Mesenteric fat pad (tissue), 1 donor: Measurements from ENCODE around the gene SETDB1. TPM values are rescaled to one million over a fixed set of nuclear protein-coding genes. Genes with fewer than 3 reads are reported as not detected.
A peak's percentile ranks its signal among the peaks of the same experiment; 100 is the strongest.
"Not testable (repeated sequence)": the region's sequence is repeated elsewhere in the genome, so short reads cannot be mapped to it uniquely, and the experiment has no call there.

Source experiments
- DNase-seq: peaks from one replicate; pipeline ENCODE4 v3.0.0-alpha.2; 2020; ENCODE audit warnings: low spot score
- total RNA-seq: library from RNA; stranded (reverse); fragmentation: NEBNext Ultra II Directional; extraction: Animal tissue kit (Norgen Biotek cat#: 25700); gene quantifications from one replicate; pipeline ENCODE4 v1.2.1, GENCODE V29; 2021
- donor health status: DM: yes; HTN: yes; CAD: no.

The SETDB1 gene
- total RNA-seq, 1 donor from 2014 or later, result 32.3 TPM

DNA sequence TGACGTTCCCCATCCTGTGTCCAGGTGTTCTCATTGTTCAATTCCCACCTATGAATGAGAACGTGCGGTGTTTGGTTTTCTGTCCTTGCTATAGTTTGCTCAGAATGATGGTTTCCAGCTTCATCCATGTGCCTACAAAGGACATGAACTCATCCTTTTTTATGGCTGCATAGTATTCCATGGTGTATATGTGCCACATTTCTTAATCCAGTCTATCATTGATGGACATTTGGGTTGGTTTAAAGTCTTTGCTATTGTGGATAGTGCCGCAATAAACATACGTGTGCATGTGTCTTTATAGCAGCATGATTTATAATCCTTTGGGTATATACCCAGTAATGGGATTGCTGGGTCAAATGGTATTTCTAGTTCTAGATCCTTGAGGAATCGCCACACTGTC lies 2.6 kb downstream of the SETDB1 start:
- DNase-seq, result not testable (repeated sequence)

DNA sequence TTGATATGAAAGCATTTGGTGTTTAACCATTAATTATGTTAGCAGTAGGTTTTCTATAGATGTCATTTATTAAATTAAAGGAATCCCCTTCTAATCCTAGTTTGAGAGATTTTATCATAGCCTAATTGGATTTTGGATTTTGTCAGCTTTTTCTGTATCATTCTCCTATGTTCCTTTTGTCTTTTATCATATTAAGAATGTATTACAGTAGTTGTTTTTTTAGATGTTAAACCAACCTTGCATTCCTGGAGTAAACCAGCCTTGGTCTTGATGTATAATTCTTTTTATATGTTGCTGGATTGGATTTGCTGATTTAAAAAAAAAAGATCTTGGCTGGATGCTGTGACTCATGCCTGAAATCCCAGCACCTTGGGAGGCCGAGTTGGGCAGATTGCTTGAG lies 5.6 kb downstream of the SETDB1 start:
- DNase-seq, result no peak

DNA sequence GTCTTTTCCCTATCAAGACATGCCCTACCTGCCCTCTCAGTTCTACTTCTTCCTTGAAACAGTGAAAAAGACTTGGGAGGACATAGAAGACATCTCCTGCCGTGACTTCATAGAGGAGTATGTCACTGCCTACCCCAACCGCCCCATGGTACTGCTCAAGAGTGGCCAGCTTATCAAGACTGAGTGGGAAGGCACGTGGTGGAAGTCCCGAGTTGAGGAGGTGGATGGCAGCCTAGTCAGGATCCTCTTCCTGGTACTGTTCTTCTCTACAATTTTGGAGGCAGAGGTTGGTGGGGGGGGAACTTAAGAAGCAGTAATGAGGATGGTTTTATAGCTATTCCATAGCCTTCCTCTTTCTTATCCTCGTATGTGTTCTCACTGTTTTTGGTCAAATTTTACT lies 18.7 kb downstream of the SETDB1 start:
- no peak for DNase-seq

DNA sequence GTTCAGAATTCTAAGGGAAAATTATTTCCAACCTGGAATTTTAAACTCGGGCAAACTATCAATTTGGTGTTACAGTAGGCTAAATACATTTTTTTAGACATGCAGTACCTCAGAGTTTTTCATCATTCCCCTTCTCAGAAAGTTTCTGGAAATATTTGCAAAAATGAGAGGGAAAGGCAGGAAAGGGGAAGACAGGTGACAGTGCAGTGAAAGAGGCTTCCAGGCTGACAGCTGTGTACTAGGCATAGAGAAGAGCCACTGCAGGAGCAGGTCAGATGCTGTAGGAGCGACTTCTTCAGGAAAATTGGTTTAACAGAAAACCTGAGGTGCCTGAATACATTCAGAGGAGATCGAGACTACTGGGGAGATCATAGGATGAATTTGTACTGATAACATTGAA lies 28.5 kb downstream of the SETDB1 start:
- DNase-seq, result no peak

DNA sequence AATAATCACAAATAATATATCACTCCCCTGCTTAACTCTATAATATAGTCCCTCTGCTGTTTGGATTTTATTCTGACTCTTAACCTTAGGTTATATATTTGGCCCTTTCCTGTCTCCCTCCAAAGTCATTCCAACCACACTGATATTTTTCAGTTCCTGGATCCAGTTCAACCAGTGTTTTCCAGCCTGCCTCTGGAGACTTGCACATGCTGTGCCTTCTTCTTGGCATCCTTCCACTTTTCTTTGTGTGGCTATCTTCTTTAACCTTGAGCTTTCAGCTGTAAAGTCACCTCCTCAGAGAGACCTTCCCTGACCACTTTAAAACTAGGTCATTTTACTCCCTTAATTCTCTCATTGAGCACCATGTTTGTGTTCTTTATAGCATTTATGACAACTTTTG lies 29.1 kb downstream of the SETDB1 start:
- no peak for DNase-seq

DNA sequence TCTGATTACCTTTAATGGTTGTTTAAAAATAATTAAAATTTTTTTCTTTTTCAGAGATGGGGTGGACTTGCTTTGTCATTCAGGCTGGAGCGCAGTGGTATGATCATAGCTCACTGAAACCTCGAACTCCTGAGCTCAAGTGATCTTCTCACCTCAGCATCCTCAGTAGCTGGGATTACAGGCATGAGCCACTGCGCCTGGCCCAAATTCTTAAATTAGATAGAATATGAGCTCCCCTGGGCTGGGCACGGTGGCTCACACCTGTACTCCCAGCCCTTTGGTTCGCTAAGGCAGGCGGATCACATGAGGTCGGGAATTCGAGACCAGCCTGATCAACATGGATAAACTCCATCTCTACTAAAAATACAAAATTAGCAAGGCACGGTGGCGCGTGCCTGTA lies 31.5 kb downstream of the SETDB1 start:
- peak; percentile 69 for DNase-seq

DNA sequence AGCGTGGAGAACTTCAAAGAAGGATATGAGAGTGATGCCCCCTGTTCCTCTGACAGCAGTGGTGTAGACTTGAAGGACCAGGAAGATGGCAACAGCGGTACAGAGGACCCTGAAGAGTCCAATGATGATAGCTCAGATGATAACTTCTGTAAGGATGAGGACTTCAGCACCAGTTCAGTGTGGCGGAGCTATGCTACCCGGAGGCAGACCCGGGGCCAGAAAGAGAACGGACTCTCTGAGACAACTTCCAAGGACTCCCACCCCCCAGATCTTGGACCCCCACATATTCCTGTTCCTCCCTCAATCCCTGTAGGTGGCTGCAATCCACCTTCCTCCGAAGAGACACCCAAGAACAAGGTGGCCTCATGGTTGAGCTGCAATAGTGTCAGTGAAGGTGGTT lies 34.5 kb downstream of the SETDB1 start:
- DNase-seq, result peak; percentile 2

DNA sequence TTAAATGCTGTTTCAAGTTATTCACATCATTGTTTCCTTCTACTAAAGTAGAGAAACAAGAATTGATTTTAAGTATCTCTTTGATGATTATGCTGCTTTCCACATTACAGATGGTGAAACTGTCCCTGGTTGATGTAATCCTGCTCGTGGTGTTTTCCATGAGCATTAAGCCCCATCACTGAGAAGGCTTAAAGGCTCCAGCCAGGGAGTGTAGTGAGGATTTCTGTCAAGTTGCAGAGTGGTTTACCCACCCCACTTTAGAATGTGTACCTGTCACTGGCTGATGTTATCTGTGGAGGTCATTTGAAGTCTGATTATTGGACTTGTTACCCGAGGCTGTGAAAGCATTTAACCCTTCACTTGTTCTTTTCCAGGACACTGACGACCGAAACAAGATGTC lies 35.6 kb downstream of the SETDB1 start:
- DNase-seq, result no peak

DNA sequence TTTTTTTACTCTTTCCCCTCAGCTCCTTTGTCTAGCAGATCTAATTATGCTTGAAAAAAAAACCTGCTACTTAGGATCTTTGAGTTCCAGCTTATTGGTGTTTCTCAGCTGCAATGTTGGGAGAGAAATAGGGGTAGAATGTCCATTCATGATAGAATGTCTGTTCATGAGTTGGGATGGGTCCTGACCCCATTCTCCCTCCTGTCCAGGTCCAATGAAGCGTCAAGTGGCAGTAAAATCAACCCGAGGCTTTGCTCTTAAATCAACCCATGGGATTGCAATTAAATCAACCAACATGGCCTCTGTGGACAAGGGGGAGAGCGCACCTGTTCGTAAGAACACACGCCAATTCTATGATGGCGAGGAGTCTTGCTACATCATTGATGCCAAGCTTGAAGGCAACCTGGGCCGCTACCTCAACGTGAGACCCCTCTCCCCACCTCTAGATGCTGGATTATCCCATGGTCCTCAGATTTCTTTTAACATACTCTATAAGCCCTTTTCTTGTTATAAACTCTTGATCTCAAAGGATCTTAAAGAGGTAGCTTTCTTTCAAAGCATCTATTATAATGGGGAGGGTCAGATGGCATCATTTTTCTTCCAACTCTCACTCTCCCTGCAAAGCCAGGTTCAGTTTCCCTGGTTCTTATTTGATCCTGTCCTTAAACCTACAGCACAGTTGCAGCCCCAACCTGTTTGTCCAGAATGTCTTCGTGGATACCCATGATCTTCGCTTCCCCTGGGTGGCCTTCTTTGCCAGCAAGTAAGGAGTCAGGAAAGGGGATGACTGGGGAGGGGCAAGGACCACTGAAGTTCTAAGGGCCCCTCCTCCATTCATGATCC lies 37.4 kb downstream of the SETDB1 start:
- DNase-seq, result no peak

DNA sequence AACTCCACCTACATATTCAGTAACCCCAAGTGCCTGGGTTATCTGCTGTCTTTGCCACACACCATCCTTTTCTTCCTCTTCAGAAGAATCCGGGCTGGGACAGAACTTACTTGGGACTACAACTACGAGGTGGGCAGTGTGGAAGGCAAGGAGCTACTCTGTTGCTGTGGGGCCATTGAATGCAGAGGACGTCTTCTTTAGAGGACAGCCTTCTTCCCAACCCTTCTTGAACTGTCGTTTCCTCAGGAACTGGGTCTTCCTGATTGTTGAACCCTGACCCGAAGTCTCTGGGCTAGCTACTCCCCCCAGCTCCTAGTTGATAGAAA lies 38.0 kb downstream of the SETDB1 start:
- no peak for DNase-seq

DNA sequence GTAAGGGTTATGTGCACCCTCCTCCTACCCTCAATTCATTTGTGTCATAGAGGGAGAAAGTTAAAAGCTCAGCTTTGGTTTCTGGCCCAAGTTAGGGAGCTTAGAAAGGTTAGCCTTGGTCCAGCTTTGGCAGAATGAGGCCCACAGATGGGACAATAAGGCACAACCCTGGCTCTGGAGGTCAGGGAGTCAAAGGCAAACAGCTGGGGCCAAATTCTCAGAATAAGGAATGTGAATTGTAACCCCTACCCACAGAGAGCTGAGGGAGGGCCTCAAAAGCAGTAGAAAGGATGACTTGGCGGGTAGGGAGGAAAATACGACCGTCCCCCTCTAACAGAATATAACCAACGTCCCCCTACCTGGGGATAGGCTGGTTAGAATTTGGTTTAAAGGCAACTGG lies 39.4 kb downstream of the SETDB1 start:
- DNase-seq, result no peak

DNA sequence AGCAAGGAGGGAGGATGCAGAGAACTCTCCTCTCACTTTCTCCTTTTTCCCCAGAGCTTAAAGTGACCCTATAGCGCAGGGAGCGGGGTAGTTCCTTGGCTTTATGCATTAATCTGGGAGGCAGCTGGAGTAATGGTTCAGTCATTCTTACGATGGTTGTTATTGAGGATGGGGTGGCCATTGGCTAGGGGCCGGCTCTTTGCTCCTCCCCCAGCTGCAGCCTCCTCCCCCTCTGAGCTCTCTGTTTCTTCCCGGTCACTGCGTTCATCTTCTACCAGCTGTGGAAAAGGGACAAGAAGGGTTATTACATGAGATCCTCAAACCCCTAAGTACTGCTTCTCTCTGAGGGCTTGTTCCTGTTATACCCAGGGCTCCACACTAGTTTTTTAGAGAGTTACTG lies 39.8 kb downstream of the SETDB1 start:
- DNase-seq, result no peak

DNA sequence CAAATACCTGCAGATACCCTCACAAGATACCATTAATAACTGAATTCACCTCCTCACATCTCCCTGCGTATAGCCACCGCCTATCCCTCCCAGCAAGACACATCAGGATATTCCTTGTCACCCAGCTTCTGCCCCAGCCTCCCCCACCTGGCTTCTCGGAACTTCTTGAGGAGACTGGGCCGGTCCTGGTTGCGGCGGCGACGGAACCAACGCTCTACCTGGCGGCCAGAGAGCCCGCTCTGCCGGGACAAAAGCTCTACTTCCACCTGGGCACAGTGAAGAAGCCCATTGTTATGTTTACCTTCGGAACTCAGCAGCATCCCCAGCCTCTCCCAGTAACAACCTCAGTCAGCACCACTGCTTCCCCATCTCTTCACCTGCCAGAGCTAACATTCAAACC lies 41.8 kb downstream of the SETDB1 start:
- no peak for DNase-seq

DNA sequence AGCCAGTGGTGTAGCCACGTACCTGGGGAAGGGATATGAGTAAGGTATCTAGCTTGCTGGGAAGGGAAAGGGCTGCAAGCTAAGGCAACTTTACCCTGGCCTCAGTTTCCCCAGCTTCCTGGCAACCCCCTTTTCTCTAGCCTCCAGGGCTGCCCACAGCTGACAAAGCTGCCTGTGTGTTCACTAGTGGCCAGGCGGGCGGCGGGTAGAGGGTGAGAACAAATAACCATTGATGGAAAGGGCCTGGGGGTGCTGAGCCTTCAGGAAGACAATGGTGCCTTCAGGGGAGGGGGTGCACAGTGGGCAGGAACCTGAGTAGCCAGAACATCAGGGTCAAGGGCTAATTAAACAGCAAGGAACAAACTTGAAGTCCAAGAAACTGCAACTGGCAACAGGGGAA lies 42.3 kb downstream of the SETDB1 start:
- DNase-seq, result no peak

DNA sequence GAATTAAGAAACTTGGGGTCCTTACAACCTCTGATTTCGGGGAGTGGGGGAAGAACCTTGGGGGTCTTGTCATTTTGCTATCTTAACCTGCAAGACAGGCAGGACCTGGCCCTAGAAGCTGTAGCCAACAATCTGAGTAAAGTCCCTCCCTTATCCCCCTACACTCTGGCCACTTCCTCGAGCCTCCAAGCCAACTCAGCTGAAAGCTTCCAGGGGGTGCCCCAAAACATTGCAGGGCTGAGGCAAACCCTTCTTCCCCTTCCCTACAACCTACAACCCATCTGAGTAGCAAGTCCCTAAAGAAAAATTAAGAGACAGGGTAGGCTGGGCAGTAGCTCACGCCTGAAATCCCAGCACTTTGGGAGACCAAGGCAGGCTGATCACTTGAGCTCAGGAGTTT lies 43.5 kb downstream of the SETDB1 start:
- no peak for DNase-seq

DNA sequence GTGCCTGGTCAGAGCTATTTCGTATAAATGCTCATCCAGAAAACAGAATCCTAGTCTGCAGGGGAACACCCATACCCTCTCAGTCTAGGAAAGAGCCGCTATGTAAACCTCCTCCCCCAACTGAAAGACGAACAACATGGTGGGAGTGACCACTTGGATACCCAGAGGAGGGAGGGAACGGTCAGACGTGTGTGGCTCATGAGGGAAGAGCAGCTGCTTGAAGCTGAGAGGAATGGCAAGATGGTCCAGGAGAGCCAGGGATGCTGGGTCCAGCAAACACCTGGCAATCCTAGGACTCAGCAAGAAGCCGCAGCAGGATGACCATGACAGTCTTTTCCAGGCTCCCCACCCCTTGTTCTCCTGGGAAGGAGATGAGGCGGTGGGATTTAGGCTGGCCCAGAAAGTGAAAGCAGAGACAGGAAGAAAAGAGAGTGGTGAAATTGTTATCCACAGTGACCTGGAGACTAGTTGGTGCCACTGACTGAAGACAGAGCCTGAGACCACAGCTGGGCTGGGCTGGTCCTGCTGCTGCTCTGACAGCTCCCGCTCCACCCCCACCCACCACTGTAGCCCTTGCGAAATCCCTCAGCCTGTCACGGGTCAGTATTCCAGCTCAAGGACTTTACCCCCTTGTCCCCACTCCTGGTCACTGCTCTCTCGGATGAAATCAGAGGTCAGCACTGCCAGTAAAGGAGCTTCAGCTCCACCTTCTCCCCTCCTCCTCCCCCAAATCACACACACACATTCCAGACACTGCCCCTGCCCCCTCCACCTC lies 44.8 kb downstream of the SETDB1 start:
- DNase-seq, result no peak

DNA sequence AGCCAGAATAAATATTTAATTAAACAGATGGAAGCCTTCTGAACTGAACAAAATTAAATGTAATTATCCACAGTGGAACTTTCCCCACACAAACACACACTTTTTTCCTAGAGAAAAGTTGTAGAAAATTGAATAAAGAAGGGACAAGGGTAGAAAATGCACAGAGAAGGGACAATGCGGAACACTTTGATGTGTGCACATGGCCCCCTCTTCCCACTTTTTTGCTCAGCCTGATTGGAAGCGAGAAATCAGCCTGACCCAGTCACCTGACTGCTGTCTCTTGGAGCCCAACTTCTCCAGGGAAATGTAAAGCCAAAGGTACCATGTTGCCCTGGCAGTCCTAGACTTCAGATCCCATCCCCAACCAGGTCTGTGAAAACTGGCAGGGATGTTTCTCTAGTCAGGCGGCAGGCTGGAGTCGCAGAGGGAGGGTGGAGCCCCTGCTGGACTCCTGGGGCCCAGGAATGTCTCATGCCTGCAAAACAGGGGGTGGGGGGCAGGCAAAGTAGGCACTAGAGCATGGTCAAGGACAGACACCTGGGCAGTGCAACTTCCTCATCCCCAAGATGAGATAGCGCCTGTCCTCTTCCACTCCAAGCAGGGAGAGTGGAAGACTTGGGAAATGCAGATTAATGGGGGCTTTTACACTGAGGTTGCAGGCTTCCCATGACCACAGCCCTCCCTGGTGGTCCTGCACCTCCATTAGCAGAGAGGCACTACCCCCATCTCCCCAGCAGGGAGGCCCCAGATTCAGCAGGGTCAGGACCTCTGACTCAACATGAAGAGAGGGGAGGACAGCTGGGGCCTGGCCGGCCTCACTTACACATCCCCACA lies 45.6 kb downstream of the SETDB1 start:
- DNase-seq, result no peak

DNA sequence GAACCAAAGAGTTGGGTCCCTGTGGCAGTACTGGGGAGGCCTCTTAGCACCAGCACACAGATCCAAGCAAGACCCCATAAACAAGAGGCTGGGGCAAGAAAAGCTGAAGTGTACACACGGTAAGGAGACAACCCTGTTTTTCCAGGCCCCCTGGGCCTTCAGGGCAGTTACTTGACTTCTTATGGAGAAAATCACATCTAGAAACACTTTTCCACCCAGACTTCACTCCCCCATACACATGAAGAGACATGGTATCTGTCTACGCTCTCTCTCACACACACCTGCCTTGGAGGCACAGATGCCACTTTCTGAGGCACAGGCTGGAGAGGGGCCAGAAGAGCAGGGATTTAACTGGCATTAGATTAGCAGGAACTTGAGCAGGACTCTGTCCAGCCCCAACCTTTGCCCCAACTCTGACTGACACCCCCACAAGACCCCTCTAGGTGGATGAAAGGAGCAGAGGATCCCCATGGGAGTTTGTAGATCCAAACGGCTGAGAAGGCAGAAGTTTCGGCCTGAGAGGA lies 46.3 kb downstream of the SETDB1 start:
- DNase-seq, result no peak

DNA sequence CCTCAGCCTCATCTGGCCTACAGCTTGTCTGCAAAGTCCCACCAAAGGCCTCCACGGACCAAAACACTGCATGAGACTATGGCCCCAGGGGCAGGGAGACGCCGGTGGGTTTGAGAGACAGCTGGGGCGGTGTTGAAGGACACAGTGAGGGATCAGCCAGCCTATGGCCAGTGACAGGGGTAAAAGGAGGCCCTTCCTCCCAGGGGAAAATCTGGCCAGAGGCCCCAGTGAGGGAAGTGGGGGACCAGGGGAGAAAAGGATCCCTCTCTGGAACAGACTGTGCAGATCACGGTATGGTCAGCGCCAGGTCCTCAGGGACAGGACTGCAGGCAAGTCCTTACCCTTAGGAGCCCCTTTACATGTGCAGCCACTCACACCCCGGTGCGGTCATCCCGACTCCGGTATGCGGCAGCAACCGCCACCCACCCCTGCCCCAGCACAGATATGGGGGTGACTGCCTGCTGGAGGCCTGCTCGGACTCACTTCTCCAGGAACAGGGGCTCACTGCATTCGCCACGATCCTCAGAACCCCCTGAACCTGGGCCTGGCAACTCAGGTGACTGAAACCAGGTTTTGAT lies 47.2 kb downstream of the SETDB1 start:
- DNase-seq, result no peak

DNA sequence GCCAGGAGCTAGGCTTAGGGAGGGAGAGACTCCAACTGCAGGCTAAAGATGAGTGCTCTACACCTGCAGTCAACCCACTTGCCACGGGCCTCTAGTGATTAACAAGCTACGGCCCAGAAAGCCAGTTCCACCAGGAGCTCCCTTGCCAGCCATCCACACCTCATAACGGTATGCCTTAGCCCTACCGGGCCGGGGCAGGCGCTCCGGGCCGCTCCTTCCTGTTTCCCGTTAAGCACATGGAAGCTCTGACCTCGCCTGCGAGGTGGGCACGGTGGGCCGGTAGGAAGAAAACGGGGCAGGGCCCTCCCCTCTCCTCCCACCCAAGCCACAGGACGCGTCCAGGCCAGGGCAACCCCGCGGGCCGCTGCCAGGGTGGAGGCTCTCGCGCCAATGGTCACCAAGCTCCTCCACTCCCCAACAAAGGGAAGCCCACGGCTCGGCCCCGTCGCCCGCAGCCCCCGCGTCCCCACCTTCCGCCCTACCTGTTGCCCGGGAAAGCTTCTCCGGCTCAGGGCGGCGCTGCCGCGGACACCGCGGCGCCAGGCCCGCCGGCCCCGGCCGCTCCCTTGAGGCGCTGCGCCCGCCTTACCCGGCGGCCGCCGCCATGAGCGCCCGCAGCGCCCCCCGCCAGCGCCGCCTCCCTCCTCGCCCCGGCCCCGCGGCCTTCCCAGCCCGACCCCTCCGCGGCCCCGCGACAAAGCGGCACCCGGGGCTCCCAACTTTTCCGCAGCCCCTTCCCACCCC lies 47.8 kb downstream of the SETDB1 start:
- no peak for DNase-seq
